HEK293T (cell line): ENCODE measurements around the gene POLDIP2.

Source experiments
- CTCF ChIA-PET: fragments of 350-600 bp; formaldehyde crosslinking; extraction: SDS; loops from one replicate; lab custom pipeline; 2021; ENCODE audit warnings: antibody characterized with exemption, inconsistent platforms; lab: Yijun Ruan, JAX
- POLR2A ChIA-PET: fragments of 350-600 bp; formaldehyde crosslinking; extraction: SDS; loops from one replicate; lab custom pipeline; 2020; ENCODE audit warnings: antibody characterized with exemption, inconsistent platforms; lab: Yijun Ruan, JAX
- DNase-seq: peaks from one replicate; pipeline ENCODE4 v3.0.0; 2012; ENCODE audit warnings: mixed read lengths; ENCODE audit errors: extremely low spot score
- ARNT ChIP-seq: fragments of 450-650 bp; IDR thresholded peaks from 2 replicates; pipeline ENCODE4 v1.6.1; 2017; ENCODE audit warnings: mild to moderate bottlenecking
- BHLHE40 ChIP-seq: fragments of 450-650 bp; IDR thresholded peaks from 2 replicates; pipeline ENCODE4 v1.6.1; 2016; ENCODE audit warnings: mild to moderate bottlenecking, moderate library complexity, borderline replicate concordance
- CTBP1 ChIP-seq: fragments of 450-650 bp; IDR thresholded peaks from 2 replicates; pipeline ENCODE4 v1.6.1; 2016; ENCODE audit warnings: borderline replicate concordance
- ELF4 ChIP-seq: fragments of 450-650 bp; IDR thresholded peaks from 2 replicates; pipeline ENCODE4 v1.6.1; 2017; ENCODE audit warnings: antibody characterized with exemption
- FOXA1 ChIP-seq: fragments of 450-650 bp; IDR thresholded peaks from 2 replicates; pipeline ENCODE4 v1.6.1; 2016; ENCODE audit warnings: mild to moderate bottlenecking
- FOXK2 ChIP-seq: fragments of 450-650 bp; IDR thresholded peaks from 2 replicates; pipeline ENCODE4 v1.6.1; 2016; ENCODE audit warnings: mild to moderate bottlenecking
- FOXM1 ChIP-seq: fragments of 450-650 bp; IDR thresholded peaks from 2 replicates; pipeline ENCODE4 v1.6.1; 2017; ENCODE audit warnings: mild to moderate bottlenecking, borderline replicate concordance
- HDGF ChIP-seq: fragments of 450-650 bp; IDR thresholded peaks from 2 replicates; pipeline ENCODE4 v1.6.1; 2017; ENCODE audit warnings: antibody characterized with exemption, borderline replicate concordance
- L3MBTL2 ChIP-seq: fragments of 450-650 bp; conservative IDR thresholded peaks from 2 replicates; pipeline ENCODE4 v1.6.1; 2016; ENCODE audit warnings: mild to moderate bottlenecking
- LEF1 ChIP-seq: fragments of 450-650 bp; IDR thresholded peaks from 2 replicates; pipeline ENCODE4 v1.6.1; 2017; ENCODE audit warnings: mild to moderate bottlenecking, borderline replicate concordance
- NFRKB ChIP-seq: fragments of 450-650 bp; IDR thresholded peaks from 2 replicates; pipeline ENCODE4 v1.6.1; 2016; ENCODE audit warnings: mild to moderate bottlenecking, moderate library complexity
- SP1 ChIP-seq: fragments of 450-650 bp; IDR thresholded peaks from 2 replicates; pipeline ENCODE4 v1.6.1; 2017
- SUZ12 ChIP-seq: fragments of 450-650 bp; IDR thresholded peaks from 2 replicates; pipeline ENCODE4 v1.6.1; 2016; ENCODE audit warnings: mild to moderate bottlenecking
- TARDBP ChIP-seq: fragments of 450-650 bp; IDR thresholded peaks from 2 replicates; pipeline ENCODE4 v1.6.1; 2016
- ZNF384 ChIP-seq: fragments of 450-650 bp; IDR thresholded peaks from 2 replicates; pipeline ENCODE4 v1.6.1; 2016
- TF ChIP-seq, protein P1 (sequence below): fragments of 450-650 bp; IDR thresholded peaks from 2 replicates; pipeline ENCODE4 v1.6.1; 2016

Gene POLDIP2

DNA sequence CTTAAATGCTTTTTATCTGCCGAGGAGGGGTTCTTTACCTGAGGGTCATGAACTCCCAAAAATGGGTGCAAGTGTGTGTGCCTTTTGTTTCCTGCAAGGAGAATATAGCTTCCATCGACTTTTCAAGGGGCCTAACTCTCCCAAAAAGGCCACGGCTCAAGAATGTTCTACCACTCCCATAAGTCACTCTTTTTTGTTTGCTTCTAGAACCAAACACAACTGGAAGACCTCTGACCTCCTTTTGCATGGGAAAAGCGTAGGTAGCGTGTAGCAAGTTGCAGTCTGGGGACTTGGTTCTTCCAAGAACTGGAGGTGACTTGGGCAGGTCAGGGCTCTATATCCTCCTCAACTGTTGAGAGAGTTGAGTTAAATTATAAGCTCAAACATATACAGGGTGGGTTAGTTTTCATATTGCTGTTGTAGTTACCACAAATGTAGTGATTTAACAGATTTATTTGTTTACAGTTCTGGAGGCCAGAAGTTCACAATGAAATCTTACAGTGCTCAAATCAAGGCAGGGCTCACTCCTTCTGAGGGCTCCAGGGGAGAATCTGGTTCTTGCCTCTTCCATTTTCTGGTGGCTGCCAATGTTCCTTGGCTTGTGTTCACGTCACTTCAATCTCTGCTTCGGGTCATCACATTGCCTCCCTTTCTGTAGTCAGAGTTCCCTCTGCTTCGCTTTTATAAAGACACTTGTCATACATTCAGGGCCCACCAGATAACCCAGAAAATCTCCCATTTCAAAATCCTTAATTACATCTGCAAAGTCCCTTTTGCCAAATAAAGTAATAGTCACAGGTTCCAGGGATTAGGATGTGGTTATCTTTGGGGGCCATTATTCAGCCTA is 36.9 kb downstream of the POLDIP2 start:
- POLR2A ChIA-PET, result interaction anchor here (1.0 to 4.9 kb wide), 5 partner anchors 10 to 87 kb away, joined by 3 to 46 read pairs (median 4); partner anchors contain the start of genes IFT20 and TNFAIP1
- DNase-seq, result no peak
- CTCF ChIA-PET, result interaction anchor here (1.1 to 1.6 kb wide), 2 partner anchors 15 to 87 kb away, joined by 3 to 8 read pairs; partner anchors contain the start of genes IFT20 and TNFAIP1
- TF ChIP-seq FOXM1 (no peak), LEF1 (no peak), ARNT (no peak), FOXK2 (no peak), L3MBTL2 (no peak), TARDBP (no peak), FOXA1 (no peak), CTBP1 (no peak), ZNF384 (no peak), ELF4 (no peak), NFRKB (no peak), SP1 (no peak), BHLHE40 (no peak), SUZ12 (no peak), HDGF (no peak)
- TF ChIP-seq, protein P1, sequence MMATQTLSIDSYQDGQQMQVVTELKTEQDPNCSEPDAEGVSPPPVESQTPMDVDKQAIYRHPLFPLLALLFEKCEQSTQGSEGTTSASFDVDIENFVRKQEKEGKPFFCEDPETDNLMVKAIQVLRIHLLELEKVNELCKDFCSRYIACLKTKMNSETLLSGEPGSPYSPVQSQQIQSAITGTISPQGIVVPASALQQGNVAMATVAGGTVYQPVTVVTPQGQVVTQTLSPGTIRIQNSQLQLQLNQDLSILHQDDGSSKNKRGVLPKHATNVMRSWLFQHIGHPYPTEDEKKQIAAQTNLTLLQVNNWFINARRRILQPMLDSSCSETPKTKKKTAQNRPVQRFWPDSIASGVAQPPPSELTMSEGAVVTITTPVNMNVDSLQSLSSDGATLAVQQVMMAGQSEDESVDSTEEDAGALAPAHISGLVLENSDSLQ, result no peak

DNA sequence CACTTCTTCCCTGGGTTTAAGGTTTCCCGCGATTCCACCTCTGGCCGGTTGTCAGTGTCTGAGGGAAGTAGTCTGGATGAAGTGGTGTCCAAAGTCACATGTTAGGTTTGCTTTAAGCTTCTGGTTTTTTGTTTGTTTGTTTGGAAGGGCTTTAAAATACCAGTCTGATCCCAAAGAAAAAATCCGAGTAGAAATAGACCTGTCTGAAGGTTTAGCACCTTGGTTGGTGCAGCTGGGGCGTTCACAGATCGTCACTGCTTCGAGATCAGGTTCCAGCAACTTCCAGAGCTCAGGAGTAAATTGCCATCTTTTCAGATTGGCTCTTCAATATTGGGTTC is 37.8 kb downstream of the POLDIP2 start:
- TF ChIP-seq FOXM1 (no peak), SP1 (no peak), TARDBP (no peak), L3MBTL2 (no peak), HDGF (no peak), BHLHE40 (no peak), NFRKB (no peak)
- CTCF ChIA-PET, result interaction anchor here (1.1 kb wide), 1 partner anchor 86 kb away, joined by 3 read pairs; no protein-coding TSS in a partner anchor
- POLR2A ChIA-PET, result interaction anchor here (0.8 to 4.9 kb wide), 7 partner anchors 11 to 86 kb away, joined by 3 to 46 read pairs (median 4); partner anchors contain the start of genes IFT20 and TNFAIP1
- DNase-seq, result no peak

DNA sequence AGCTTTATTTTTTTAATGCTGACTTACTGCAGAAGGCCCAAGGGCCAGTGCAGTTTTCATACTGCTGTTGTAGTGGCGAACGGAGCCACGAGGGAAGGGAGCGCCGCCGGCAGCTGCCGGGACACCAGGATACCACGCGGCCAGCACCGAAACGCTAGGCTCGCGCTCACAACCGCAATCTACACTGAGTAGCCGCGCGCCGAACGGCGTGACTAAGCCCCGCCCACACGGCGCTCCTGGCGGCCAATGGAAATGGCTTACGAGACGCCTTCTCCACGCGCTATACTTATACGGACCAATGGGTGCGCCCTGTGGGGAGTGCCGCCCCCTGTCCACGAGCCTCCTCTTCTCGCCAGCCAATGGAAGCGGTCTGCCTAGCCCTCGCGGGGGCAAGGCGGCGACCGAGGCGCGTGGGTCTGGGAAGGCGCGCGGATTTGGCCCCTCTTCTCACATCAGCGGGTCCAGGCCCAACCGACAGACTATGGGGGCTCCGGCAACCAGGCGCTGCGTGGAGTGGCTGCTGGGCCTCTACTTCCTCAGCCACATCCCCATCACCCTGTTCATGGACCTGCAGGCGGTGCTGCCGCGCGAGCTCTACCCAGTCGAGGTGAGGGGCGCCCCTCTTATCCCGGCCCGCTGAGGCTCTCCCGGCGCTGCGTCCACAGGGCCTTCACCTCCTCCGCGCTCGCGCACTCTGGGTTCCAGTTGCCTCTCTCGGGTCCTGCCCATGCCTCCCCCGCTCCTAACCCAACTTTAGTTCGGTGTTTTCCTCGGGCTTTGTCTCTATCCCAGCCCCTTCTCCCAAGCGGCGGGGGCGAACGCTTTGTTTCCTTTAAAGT is 38.3 kb downstream of the POLDIP2 start, which contains the start of gene TMEM97:
Gene TMEM97, plus strand, starts transcription at position 442 of the 839 bp plus-strand sequence. Its CDS starts 40 bp downstream, at position 482.
- TF ChIP-seq SUZ12, result no peak
- TF ChIP-seq HDGF, result no peak
- peak; percentile 84 for TF ChIP-seq L3MBTL2
- ChIA-PET CTCF (interaction anchor here (1.1 kb wide), 1 partner anchor 85 kb away, joined by 3 read pairs; no protein-coding TSS in a partner anchor), POLR2A (interaction anchor here (0.8 to 4.9 kb wide), 8 partner anchors 12 to 87 kb away, joined by 3 to 46 read pairs (median 4); partner anchors contain the start of genes IFT20, POLDIP2 and TNFAIP1)
- peak; percentile 85 for DNase-seq

DNA sequence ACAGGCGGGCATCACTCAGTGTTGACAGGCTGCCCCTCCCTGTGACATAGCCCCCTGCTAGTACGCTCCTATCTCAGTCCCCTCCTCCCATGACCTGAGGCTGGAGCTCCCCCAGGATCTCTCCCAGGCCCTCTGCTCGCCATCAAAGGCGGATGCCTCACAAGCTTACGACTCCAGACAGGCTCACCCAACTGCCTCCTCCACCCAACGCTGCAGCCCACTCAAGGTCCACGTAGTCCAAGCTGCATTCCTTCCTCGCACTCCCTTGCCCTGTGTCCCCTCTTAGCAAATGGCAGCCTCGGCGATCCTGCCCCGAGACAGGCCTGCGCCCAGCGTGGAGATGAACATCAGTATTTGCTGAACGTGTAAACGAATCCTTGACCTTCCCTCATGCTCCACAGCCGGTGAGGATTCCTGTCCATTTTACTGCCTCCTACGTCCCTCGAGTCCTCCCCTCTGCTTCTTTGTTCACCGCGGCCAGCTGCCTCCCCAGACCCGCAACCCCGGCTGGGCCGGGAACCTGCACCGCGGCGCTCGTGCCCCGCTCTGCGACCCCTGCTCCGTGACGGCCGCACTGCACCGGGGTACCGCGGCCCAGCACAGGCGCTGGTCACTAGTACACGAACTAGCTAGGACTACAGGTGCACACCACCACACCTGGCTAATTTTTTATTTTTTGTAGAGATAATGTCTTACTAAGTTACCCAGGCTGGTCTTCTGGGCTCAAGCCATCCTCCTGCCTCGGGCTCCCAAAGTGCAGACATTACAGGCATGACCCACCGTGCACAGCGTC is 39.2 kb downstream of the POLDIP2 start:
- no peak for TF ChIP-seq FOXM1
- no peak for TF ChIP-seq ARNT
- no peak for TF ChIP-seq BHLHE40
- CTCF ChIA-PET, result interaction anchor here (1.1 kb wide), 1 partner anchor 18 kb away, joined by 3 read pairs; the partner anchor contains the start of genes IFT20 and TNFAIP1

DNA sequence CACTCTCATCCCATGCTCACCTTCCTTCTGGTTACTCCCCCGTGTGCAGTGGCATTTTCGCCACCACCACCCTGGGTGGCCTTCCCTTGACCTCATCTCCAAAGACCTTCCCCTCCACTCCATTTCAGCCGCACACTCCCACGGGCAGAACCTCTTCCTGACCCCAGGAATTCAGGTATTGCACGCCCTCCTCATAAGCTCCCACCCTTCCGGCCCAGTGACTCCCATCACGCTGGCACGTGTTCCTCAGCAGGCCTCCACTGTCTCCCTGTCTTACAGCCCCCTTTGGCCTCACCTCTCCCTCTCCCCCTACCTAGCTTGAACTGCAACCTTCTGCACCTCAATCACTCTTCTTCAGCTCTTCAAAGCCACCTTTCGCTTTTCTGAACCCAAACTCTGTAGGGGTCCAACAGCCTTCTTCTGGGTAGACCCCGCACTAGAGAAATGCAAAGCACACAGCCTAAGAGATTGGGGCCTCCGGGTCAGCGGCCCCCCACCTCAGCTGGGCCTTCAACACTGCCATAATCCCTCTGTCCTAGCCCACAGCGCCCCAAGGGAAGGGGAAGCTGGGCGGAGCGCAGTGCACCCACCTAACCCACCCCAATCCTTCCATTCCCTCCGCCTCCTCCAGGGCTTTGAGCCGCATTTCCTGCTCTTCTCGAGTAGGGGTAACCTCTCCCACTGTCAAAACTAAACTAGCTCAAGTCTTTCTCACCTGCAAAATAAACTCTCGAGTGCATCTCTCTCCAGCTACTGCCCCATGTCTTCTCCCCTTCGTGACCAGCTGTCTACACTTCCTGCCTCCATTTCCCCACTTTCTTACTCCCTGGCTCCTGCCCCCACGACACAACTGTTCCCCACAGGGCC is 40.0 kb downstream of the POLDIP2 start:
- CTCF ChIA-PET, result interaction anchor here (0.7 to 1.1 kb wide), 2 partner anchors 18 to 800 kb away, joined by 3 read pairs; partner anchors contain the start of genes IFT20 and TNFAIP1
- no peak for TF ChIP-seq TARDBP
- TF ChIP-seq FOXM1, result no peak
- TF ChIP-seq L3MBTL2, result no peak
- no peak for TF ChIP-seq BHLHE40
- no peak for TF ChIP-seq SUZ12
- TF ChIP-seq CTBP1, result no peak
- TF ChIP-seq FOXA1, result no peak
- no peak for TF ChIP-seq ARNT
- TF ChIP-seq NFRKB, result no peak
- TF ChIP-seq ZNF384, result no peak
- TF ChIP-seq LEF1, result no peak
- TF ChIP-seq ELF4, result no peak
- no peak for TF ChIP-seq SP1
- TF ChIP-seq HDGF, result no peak
- TF ChIP-seq, protein P1, result no peak
- POLR2A ChIA-PET, result interaction anchor here (0.7 to 4.9 kb wide), 3 partner anchors 14 to 77 kb away, joined by 3 to 46 read pairs (median 25); partner anchors contain the start of genes IFT20 and TNFAIP1
- no peak for DNase-seq

More for the DNA sequence above, 39.2 kb downstream of the POLDIP2 start:
- POLR2A ChIA-PET, result interaction anchor here (0.7 to 4.9 kb wide), 4 partner anchors 13 to 76 kb away, joined by 3 to 46 read pairs (median 14); partner anchors contain the start of genes IFT20, POLDIP2 and TNFAIP1
- peak; percentile 11 for DNase-seq
